SK-N-SH (cell line): Measurements from ENCODE around the gene RNF111. TPM values are rescaled to one million over a fixed set of nuclear protein-coding genes. Genes with fewer than 3 reads are reported as not detected.

Experiments
- CTCF ChIA-PET: fragments of 300-600, 350-600 bp; formaldehyde crosslinking; extraction: SDS; loops from one replicate; lab custom pipeline; 2021; lab: Yijun Ruan, JAX
- POLR2A ChIA-PET: fragments of 350-600 bp; sonication (Branson Sonifier 250); formaldehyde crosslinking; extraction: SDS; loops from one replicate; lab custom pipeline; 2020; ENCODE audit warnings: antibody characterized with exemption, inconsistent platforms; lab: Yijun Ruan, JAX
- DNase-seq: peaks from one replicate; pipeline ENCODE4 v3.0.0; 2012
- H2AFZ ChIP-seq: fragments of 200-600 bp; sonication (generic); 2 replicates; pipeline ENCODE4 v1.8.1; 2016; ENCODE audit warnings: antibody characterized with exemption, mild to moderate bottlenecking, low read depth
- H3F3A ChIP-seq: fragments of 200-600 bp; sonication (generic); replicated peaks from 2 replicates; pipeline ENCODE3; 2016; ENCODE audit warnings: antibody characterized with exemption, mild to moderate bottlenecking; ENCODE audit not compliant: insufficient read depth
- H3K27ac ChIP-seq, 2 experiments: fragments of 200-500 bp in 1 of 2; fragments of 200-600 bp in 1 of 2; sonication (Bioruptor generic) in 1 of 2; sonication (generic), shearing (Covaris generic) in 1 of 2; 2 replicates each; pipeline versions ENCODE4 v1.5.1 to v1.6.1; 2014 to 2016; ENCODE audit warnings: low read depth in 2 of 2, inconsistent platforms in 1 of 2, low read length in 1 of 2, mild to moderate bottlenecking in 1 of 2, mixed read lengths in 1 of 2
- H3K27me3 ChIP-seq: fragments of 200-600 bp; sonication (generic), shearing (Covaris generic); 2 replicates; pipeline ENCODE4 v1.6.1; 2016; ENCODE audit warnings: mixed run types; ENCODE audit not compliant: insufficient read depth
- H3K36me3 ChIP-seq, 2 experiments: fragments of 200-500 bp in 1 of 2; fragments of 200-600 bp in 1 of 2; sonication (Bioruptor generic) in 1 of 2; sonication (generic) in 1 of 2; replicated peaks in 1 of 2; 2 replicates each; pipeline versions ENCODE3 to v1.5.1; 2014 to 2016; ENCODE audit warnings: low read length in 1 of 2, mild to moderate bottlenecking in 1 of 2; ENCODE audit not compliant: insufficient read depth in 2 of 2, control insufficient read depth in 1 of 2
- H3K4me1 ChIP-seq, 2 experiments: fragments of 200-500 bp in 1 of 2; fragments of 200-600 bp in 1 of 2; sonication (Bioruptor generic) in 1 of 2; sonication (generic), shearing (Covaris generic) in 1 of 2; 2 replicates each; pipeline versions ENCODE4 v1.5.1 to v1.6.1; 2014 to 2016; ENCODE audit warnings: low read depth in 1 of 2, low read length in 1 of 2, mixed run types in 1 of 2; ENCODE audit not compliant: insufficient read depth in 2 of 2, control insufficient read depth in 1 of 2
- H3K4me2 ChIP-seq: fragments of 200-600 bp; sonication (generic), shearing (Covaris generic); 2 replicates; pipeline ENCODE4 v1.6.1; 2017; ENCODE audit warnings: mixed run types
- H3K4me3 ChIP-seq, 2 experiments: fragments of 200-500 bp in 1 of 2; fragments of 200-600 bp in 1 of 2; sonication (Bioruptor generic) in 1 of 2; sonication (generic), shearing (Covaris generic) in 1 of 2; 2 replicates each; pipeline versions ENCODE4 v1.5.1 to v1.8.1; 2014 to 2016; ENCODE audit warnings: low read depth in 2 of 2, inconsistent platforms in 1 of 2, low read length in 1 of 2, mild to moderate bottlenecking in 1 of 2, mixed read lengths in 1 of 2, moderate library complexity in 1 of 2
- H3K79me2 ChIP-seq: fragments of 200-600 bp; sonication (generic); 2 replicates; pipeline ENCODE4 v1.8.1; 2017; ENCODE audit warnings: mild to moderate bottlenecking; ENCODE audit not compliant: insufficient read depth
- H3K9ac ChIP-seq: fragments of 200-600 bp; sonication (generic); 2 replicates; pipeline ENCODE4 v1.6.1; 2017; ENCODE audit warnings: mixed run types
- H3K9me2 ChIP-seq: fragments of 200-600 bp; sonication (generic); 2 replicates; pipeline ENCODE4 v1.6.1; 2017; ENCODE audit warnings: mixed run types
- H3K9me3 ChIP-seq: fragments of 200-600 bp; sonication (generic); 2 replicates; pipeline ENCODE4 v1.6.1; 2017; ENCODE audit warnings: mixed run types, mild to moderate bottlenecking, moderate library complexity
- H4K20me1 ChIP-seq: fragments of 200-600 bp; sonication (generic); 2 replicates; pipeline ENCODE4 v1.6.1; 2017; ENCODE audit warnings: mild to moderate bottlenecking, mixed run types; ENCODE audit not compliant: insufficient read depth
- EZH2phosphoT487 ChIP-seq: fragments of 200-600 bp; sonication (generic); IDR thresholded peaks from 2 replicates; pipeline ENCODE4 v1.6.1; 2017; ENCODE audit warnings: low read depth, mixed run types, mild to moderate bottlenecking, antibody characterized with exemption, moderate library complexity, borderline replicate concordance
- FOXJ3 ChIP-seq: sonication (generic); formaldehyde crosslinking; IDR thresholded peaks from 2 replicates; pipeline ENCODE4 v1.5.1; 2020; ENCODE audit warnings: mild to moderate bottlenecking, missing genetic modification reagents
- GATA2 ChIP-seq: sonication (generic); formaldehyde crosslinking; IDR thresholded peaks from 2 replicates; pipeline ENCODE4 v1.5.0; 2020; ENCODE audit warnings: mild to moderate bottlenecking, missing genetic modification reagents
- JUND ChIP-seq: IDR thresholded peaks from 2 replicates; pipeline ENCODE4 v1.4.0; 2012
- MEF2A ChIP-seq: IDR thresholded peaks from 2 replicates; pipeline ENCODE4 v1.4.0; 2012; ENCODE audit warnings: low read depth, borderline replicate concordance
- MXI1 ChIP-seq: IDR thresholded peaks from 2 replicates; pipeline ENCODE4 v1.6.1; 2012; ENCODE audit warnings: mild to moderate bottlenecking, low read depth, low read length, improper control_type of control experiment
- NRF1 ChIP-seq: IDR thresholded peaks from 2 replicates; pipeline ENCODE4 v1.6.1; 2012; ENCODE audit warnings: low read depth, mild to moderate bottlenecking, low read length
- POLR2AphosphoS5 ChIP-seq: IDR thresholded peaks from 2 replicates; pipeline ENCODE4 v1.6.1; 2012; ENCODE audit warnings: low read depth, low read length
- RCOR1 ChIP-seq: fragments of 150-350 bp; IDR thresholded peaks from 2 replicates; pipeline ENCODE4 v1.6.1; 2017; ENCODE audit warnings: antibody characterized with exemption, low read length
- RFX5 ChIP-seq: IDR thresholded peaks from 2 replicates; pipeline ENCODE4 v1.6.1; 2012; ENCODE audit warnings: mild to moderate bottlenecking, improper control_type of control experiment, low read length
- RXRA ChIP-seq: IDR thresholded peaks from 2 replicates; pipeline ENCODE4 v1.4.0; 2012; ENCODE audit warnings: low read depth, mild to moderate bottlenecking, borderline replicate concordance
- SMC3 ChIP-seq: IDR thresholded peaks from 2 replicates; pipeline ENCODE4 v1.6.1; 2012; ENCODE audit warnings: low read depth, low read length, improper control_type of control experiment
- TCF12 ChIP-seq: IDR thresholded peaks from 2 replicates; pipeline ENCODE4 v1.4.0; 2012
- TEAD4 ChIP-seq: IDR thresholded peaks from 2 replicates; pipeline ENCODE4 v1.4.0; 2012; ENCODE audit warnings: mild to moderate bottlenecking, borderline replicate concordance; ENCODE audit not compliant: insufficient read depth
- WGBS: methylation state at CpG from one replicate; pipeline ENCODE4 v1.1.6; 2017; ENCODE audit warnings: low lambda C conversion rate; 5-methylcytosine and 5-hydroxymethylcytosine counted together
- polyA plus RNA-seq, 3 experiments: library from polyadenylated mRNA; depleted of rRNA; stranded (reverse); fragments of >200 nt; gene quantifications; 2 replicates each; pipeline ENCODE4 v1.2.3, GENCODE V29; 2012
- TF ChIP-seq, protein P1 (sequence below): IDR thresholded peaks from 2 replicates; pipeline ENCODE4 v1.4.0; 2012; ENCODE audit warnings: low read depth, borderline replicate concordance
- TF ChIP-seq, protein P2 (sequence below): fragments of 200-600 bp; sonication (generic); IDR thresholded peaks from 2 replicates; pipeline ENCODE4 v1.6.1; 2017; ENCODE audit warnings: antibody characterized with exemption, mild to moderate bottlenecking, moderate library complexity
- TF ChIP-seq, protein P3 (sequence below): IDR thresholded peaks from 2 replicates; pipeline ENCODE4 v1.4.0; 2012; ENCODE audit warnings: low read depth
- TF ChIP-seq, protein P4 (sequence below): IDR thresholded peaks from 2 replicates; pipeline ENCODE4 v1.6.1; 2012; ENCODE audit warnings: mild to moderate bottlenecking, low read depth, low read length, moderate library complexity
- TF ChIP-seq, protein P5 (sequence below): fragments of 150-350 bp; IDR thresholded peaks from 2 replicates; pipeline ENCODE4 v1.6.1; 2016; ENCODE audit warnings: mild to moderate bottlenecking, low read depth, low read length

RNF111 gene
- polyA plus RNA-seq, 1 of the 3 experiments (the other 2 are of a cell fraction) = 16.5 TPM

DNA sequence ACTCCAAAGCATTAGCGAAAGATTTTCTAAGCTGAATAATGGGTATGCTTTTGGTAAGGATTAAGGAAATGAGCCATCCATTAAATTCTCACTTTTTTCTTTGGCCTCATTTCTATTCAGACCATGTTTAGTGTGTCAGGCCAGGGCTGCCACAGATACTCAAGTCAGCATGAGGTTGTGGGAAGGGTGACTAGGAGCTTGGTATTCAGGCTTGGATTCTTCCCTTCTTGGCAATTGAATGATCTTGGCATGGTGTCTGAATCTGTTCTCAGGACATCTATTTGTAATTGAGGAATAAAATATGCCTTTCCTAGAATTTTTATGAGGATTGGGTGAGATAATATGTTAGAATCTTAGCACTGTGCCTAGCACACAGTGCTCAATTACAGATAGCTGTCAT, 128.7 kb downstream of the RNF111 start:
- ChIA-PET CTCF (interaction anchor here (0.6 kb wide), 1 partner anchor 391 kb away, joined by 4 read pairs; no protein-coding TSS in a partner anchor), POLR2A (no interaction called here)
- 0 out of 2 replicates have a peak, but pooled peaks cover 3% of the 10 kb centered on the region for H4K20me1 ChIP-seq
- TF ChIP-seq, protein P1, sequence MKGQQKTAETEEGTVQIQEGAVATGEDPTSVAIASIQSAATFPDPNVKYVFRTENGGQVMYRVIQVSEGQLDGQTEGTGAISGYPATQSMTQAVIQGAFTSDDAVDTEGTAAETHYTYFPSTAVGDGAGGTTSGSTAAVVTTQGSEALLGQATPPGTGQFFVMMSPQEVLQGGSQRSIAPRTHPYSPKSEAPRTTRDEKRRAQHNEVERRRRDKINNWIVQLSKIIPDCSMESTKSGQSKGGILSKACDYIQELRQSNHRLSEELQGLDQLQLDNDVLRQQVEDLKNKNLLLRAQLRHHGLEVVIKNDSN = no peak
- no peak for TF ChIP-seq TCF12
- no peak for TF ChIP-seq JUND
- no peak for TF ChIP-seq TEAD4
- no peak for TF ChIP-seq POLR2AphosphoS5
- TF ChIP-seq GATA2 (CRISPR knock-in tag) = no peak
- TF ChIP-seq RFX5 = no peak
- TF ChIP-seq, protein P2, sequence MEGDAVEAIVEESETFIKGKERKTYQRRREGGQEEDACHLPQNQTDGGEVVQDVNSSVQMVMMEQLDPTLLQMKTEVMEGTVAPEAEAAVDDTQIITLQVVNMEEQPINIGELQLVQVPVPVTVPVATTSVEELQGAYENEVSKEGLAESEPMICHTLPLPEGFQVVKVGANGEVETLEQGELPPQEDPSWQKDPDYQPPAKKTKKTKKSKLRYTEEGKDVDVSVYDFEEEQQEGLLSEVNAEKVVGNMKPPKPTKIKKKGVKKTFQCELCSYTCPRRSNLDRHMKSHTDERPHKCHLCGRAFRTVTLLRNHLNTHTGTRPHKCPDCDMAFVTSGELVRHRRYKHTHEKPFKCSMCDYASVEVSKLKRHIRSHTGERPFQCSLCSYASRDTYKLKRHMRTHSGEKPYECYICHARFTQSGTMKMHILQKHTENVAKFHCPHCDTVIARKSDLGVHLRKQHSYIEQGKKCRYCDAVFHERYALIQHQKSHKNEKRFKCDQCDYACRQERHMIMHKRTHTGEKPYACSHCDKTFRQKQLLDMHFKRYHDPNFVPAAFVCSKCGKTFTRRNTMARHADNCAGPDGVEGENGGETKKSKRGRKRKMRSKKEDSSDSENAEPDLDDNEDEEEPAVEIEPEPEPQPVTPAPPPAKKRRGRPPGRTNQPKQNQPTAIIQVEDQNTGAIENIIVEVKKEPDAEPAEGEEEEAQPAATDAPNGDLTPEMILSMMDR = no peak
- TF ChIP-seq MEF2A = no peak
- TF ChIP-seq RXRA = no peak
- no peak for TF ChIP-seq EZH2phosphoT487
- TF ChIP-seq FOXJ3 (CRISPR knock-in tag) = no peak
- TF ChIP-seq, protein P3, sequence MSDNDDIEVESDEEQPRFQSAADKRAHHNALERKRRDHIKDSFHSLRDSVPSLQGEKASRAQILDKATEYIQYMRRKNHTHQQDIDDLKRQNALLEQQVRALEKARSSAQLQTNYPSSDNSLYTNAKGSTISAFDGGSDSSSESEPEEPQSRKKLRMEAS = no peak
- no peak for TF ChIP-seq NRF1
- no peak for TF ChIP-seq SMC3
- TF ChIP-seq, protein P4, sequence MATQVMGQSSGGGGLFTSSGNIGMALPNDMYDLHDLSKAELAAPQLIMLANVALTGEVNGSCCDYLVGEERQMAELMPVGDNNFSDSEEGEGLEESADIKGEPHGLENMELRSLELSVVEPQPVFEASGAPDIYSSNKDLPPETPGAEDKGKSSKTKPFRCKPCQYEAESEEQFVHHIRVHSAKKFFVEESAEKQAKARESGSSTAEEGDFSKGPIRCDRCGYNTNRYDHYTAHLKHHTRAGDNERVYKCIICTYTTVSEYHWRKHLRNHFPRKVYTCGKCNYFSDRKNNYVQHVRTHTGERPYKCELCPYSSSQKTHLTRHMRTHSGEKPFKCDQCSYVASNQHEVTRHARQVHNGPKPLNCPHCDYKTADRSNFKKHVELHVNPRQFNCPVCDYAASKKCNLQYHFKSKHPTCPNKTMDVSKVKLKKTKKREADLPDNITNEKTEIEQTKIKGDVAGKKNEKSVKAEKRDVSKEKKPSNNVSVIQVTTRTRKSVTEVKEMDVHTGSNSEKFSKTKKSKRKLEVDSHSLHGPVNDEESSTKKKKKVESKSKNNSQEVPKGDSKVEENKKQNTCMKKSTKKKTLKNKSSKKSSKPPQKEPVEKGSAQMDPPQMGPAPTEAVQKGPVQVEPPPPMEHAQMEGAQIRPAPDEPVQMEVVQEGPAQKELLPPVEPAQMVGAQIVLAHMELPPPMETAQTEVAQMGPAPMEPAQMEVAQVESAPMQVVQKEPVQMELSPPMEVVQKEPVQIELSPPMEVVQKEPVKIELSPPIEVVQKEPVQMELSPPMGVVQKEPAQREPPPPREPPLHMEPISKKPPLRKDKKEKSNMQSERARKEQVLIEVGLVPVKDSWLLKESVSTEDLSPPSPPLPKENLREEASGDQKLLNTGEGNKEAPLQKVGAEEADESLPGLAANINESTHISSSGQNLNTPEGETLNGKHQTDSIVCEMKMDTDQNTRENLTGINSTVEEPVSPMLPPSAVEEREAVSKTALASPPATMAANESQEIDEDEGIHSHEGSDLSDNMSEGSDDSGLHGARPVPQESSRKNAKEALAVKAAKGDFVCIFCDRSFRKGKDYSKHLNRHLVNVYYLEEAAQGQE = no peak
- TF ChIP-seq MXI1 = no peak
- TF ChIP-seq, protein P5, sequence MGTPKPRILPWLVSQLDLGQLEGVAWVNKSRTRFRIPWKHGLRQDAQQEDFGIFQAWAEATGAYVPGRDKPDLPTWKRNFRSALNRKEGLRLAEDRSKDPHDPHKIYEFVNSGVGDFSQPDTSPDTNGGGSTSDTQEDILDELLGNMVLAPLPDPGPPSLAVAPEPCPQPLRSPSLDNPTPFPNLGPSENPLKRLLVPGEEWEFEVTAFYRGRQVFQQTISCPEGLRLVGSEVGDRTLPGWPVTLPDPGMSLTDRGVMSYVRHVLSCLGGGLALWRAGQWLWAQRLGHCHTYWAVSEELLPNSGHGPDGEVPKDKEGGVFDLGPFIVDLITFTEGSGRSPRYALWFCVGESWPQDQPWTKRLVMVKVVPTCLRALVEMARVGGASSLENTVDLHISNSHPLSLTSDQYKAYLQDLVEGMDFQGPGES = no peak
- TF ChIP-seq RCOR1 = no peak
- no peaks in the 10 kb centered on the region for H3K27me3 ChIP-seq
- H3K4me3 ChIP-seq = no peak overlapping the region
- H3K4me1 ChIP-seq = no peaks in the 10 kb centered on the region
- H3K9me2 ChIP-seq = no peaks in the 10 kb centered on the region
- WGBS = 100% methylated on average over 1 of the region's 1 CpG
- DNase-seq = no peak
- H3K9ac ChIP-seq = no peak overlapping the region
- peaks cover 7% of the 10 kb centered on the region for H3F3A ChIP-seq
- H2AFZ ChIP-seq = no peak overlapping the region
- H3K9me3 ChIP-seq = no peaks in the 10 kb centered on the region
- peaks cover 18% of the 10 kb centered on the region for H3K79me2 ChIP-seq
- H3K4me2 ChIP-seq = no peak overlapping the region
- H3K36me3 ChIP-seq = peaks cover 36 to 48% of the 10 kb centered on the region in 2 experiments
- no peak overlapping the region for H3K27ac ChIP-seq
